ENCODE data around the gene ULK1.

DNA sequence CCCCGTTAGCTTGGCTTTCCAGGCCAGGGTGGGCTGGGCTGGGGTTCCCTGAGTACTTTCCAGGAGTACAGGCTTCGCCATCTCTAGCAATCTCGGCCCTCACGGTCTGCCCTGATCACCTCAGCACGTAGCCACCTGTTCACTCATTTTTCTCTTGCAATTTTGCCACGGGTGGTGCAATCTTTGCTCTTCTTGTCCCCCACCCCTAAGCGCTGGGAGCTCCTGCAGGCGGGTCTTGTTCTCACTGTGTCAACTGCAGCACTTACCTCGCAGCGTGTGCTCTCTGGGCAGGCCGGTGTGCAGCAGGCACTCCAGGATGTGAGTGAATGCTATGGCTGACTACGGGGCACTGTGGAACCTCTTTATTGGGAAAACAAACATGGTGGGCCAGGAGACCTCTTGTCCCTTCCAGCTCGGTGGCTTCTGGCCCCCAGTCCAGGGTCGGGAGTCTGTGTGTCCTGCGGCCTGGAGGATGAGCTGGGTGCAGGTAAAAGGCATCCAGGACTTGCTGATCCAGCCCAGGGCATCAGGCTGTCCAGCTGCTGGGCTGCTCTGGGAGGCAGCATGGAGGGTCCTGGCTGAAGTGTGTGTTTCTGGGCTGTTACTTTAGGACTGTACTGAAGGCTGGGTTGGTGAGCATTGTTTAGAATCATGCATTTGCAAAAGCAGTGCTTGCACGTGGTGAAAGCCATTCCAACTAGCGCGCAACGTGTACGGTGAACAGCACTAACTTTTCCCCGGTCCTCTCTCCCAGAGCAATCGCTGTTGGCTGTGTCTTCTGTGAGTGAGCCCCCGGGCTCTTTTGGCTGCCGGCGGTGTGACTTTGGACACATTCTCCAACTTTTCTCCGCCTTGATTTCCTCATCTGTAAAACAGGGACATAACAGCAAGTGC, 1.5 kb upstream of the ULK1 start:
- no peak for TF ChIP-seq POLR2A (IDR thresholded peaks at IDR 0.05)
- TF ChIP-seq CTCF (IDR thresholded peaks at IDR 0.05): no peak
